Subcutaneous adipose tissue (tissue), 4 donors: ENCODE measurements around the gene CDC42BPG. TPM values are rescaled to one million over a fixed set of nuclear protein-coding genes. Genes with fewer than 3 reads are reported as not detected.

Experiments used
- total RNA-seq, 4 donors: library from RNA; depleted of rRNA; stranded (reverse); fragments of >200 nt; gene quantifications; one replicate each; pipeline ENCODE4 v1.1.0, GENCODE V29; 2016
- TF ChIP-seq, protein P1 (sequence below): fragments of 450-650 bp; IDR thresholded peaks from one replicate; pipeline ENCODE4 v1.5.1; 2016; ENCODE audit warnings: low read depth, mild to moderate bottlenecking, control low read depth, antibody characterized with exemption, moderate library complexity

CDC42BPG gene
- total RNA-seq, 4 donors from 2014 or later: 0.17 to 0.38 (median 0.22) TPM; not detected in 1

GRCh38 chr11:64790205-64791095 lies 54.0 kb downstream of the CDC42BPG start:
- TF ChIP-seq, protein P1, sequence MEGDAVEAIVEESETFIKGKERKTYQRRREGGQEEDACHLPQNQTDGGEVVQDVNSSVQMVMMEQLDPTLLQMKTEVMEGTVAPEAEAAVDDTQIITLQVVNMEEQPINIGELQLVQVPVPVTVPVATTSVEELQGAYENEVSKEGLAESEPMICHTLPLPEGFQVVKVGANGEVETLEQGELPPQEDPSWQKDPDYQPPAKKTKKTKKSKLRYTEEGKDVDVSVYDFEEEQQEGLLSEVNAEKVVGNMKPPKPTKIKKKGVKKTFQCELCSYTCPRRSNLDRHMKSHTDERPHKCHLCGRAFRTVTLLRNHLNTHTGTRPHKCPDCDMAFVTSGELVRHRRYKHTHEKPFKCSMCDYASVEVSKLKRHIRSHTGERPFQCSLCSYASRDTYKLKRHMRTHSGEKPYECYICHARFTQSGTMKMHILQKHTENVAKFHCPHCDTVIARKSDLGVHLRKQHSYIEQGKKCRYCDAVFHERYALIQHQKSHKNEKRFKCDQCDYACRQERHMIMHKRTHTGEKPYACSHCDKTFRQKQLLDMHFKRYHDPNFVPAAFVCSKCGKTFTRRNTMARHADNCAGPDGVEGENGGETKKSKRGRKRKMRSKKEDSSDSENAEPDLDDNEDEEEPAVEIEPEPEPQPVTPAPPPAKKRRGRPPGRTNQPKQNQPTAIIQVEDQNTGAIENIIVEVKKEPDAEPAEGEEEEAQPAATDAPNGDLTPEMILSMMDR: no peak

- TF ChIP-seq, protein P1: no peak
These were observed 54.9 kb downstream of the CDC42BPG start for GRCh38 chr11:64789331-64790204.

GRCh38 chr11:64788321-64789215 lies 55.9 kb downstream of the CDC42BPG start:
- TF ChIP-seq, protein P1: no peak

DNA sequence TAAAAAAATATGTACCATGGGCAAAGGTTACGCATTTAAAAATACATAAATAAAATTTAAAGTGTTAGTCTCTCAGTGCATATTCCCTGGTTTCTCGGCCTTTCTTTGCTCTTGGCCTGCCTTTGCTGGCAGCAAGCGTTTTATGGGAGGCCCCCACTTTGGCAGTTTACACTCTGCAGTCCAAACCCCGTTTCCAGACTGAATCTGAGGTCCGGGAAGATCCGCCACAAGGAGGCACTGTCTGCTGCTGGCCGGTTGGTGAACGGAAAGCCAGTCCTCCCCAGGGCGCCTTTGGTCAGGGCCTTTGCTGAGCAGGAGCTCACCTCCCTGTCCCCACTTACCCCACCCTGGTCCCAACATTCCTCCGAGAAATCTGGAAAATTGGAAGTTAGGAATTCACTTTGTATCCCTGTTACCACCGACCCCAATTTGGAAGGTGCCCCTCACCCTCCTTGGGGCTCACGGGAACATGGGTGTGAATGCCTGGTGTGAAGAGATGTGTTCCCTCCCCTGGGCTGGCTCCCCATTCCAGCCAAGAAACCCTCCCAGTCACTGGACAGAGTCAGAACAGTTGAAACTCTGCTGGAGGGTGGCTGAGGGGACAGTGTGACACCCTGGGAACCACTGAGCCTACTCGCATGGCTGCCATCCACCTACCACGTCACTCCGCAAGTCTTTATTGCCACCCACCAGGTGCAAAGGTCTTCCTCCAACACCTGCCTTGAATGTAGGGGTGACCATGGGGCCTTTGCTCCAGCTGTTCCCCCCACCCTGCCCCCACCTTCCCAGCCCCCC lies 56.7 kb downstream of the CDC42BPG start:
- TF ChIP-seq, protein P1: no peak

DNA sequence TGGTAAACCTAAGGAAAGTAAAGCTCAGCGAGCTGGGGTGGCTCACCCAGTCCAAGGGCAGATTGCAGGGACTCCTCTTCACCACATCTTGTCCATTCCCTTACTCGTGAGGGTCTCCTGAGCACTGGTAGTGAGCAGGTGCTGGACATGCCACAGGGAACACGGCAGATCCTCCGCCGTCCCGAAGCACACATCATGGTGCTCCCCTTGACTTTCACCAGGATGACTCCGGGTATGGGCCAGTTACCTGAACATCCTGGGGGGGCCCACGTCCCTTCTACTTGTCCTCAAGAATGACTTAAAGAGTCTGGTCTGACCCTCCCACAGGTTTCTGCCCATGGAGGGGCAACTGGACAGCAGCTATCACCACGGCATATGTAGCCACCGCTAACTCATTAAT lies 58.1 kb downstream of the CDC42BPG start:
- TF ChIP-seq, protein P1: no peak

DNA sequence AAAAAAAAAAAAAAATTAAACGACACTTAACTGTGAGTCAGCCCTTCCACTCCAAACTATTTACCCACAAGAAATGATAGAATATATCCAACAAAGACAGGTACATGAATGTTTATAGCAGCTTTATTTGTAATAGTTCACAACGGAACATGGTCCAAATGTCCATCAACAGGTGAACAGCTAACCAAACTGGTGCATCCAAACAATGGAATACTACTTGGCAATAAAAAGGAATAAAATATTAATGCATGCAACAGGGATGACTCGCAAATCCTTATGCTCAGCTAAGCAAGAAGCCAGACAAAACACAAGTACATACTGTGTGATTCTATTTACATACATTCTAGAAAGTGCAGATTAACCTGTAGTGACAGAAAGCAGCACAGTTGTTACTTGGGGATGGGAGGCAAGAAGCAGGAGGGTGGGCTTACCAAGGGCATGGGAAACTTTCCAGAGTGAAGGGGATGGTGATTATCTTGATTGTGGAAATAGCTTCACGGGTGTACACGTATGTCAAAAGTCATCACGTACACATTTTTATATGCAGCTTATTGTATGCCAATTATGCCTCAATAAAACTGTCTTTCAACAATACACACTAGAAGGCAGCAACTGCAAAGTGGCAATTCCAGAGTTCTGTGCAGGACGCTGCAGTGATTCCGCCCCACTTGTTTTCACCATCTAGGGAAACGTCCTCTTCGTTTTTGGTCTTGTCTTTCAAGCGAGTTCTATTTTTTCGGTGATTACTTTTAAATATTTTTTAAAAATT lies 59.5 kb downstream of the CDC42BPG start:
- TF ChIP-seq, protein P1: no peak
